Liver (tissue), 9 donors: Measurements from ENCODE around the gene ALS2CL. TPM values are rescaled to one million over a fixed set of nuclear protein-coding genes. Genes with fewer than 3 reads are reported as not detected.

Source experiments
- DNase-seq: peaks from one replicate; pipeline ENCODE4 v3.0.0-alpha.2; 2017; ENCODE audit warnings: low spot score
- H3K27ac ChIP-seq, 2 donors: one replicate each; pipeline ENCODE4 v1.7.0; 2013; ENCODE audit warnings: inconsistent platforms in 2 of 2, low read length in 2 of 2, control low read depth in 1 of 2, low read depth in 1 of 2, mild to moderate bottlenecking in 1 of 2
- H3K27me3 ChIP-seq, 4 donors: one replicate each; pipeline versions ENCODE4 v1.6.1 to v1.7.0; 2013; ENCODE audit warnings: low read length in 3 of 4, inconsistent platforms in 1 of 4, mild to moderate bottlenecking in 1 of 4, moderate library complexity in 1 of 4; ENCODE audit not compliant: control insufficient read depth in 4 of 4, insufficient read depth in 4 of 4
- H3K36me3 ChIP-seq, 4 donors: one replicate each; pipeline versions ENCODE4 v1.6.1 to v1.7.0; 2013; ENCODE audit warnings: low read length in 3 of 4, mild to moderate bottlenecking in 3 of 4, low read depth in 1 of 4, moderate library complexity in 1 of 4; ENCODE audit not compliant: control insufficient read depth in 4 of 4, insufficient read depth in 3 of 4
- H3K4me1 ChIP-seq, 4 donors: one replicate each; pipeline versions ENCODE4 v1.6.1 to v1.7.0; 2013; ENCODE audit warnings: low read length in 3 of 4, mild to moderate bottlenecking in 3 of 4, moderate library complexity in 1 of 4; ENCODE audit not compliant: control insufficient read depth in 4 of 4, insufficient read depth in 4 of 4
- H3K4me3 ChIP-seq, 3 donors: one replicate each; pipeline versions ENCODE4 v1.6.1 to v1.7.0; 2013; ENCODE audit warnings: low read length in 3 of 3, control low read depth in 1 of 3, low read depth in 1 of 3, mild to moderate bottlenecking in 1 of 3
- H3K9ac ChIP-seq, 2 donors: one replicate each; pipeline ENCODE4 v1.7.0; 2013; ENCODE audit warnings: low read length in 2 of 2, mild to moderate bottlenecking in 2 of 2, moderate library complexity in 2 of 2, control low read depth in 1 of 2, low read depth in 1 of 2
- H3K9me3 ChIP-seq, 4 donors: one replicate each; pipeline versions ENCODE4 v1.6.1 to v1.7.0; 2013; ENCODE audit warnings: low read length in 3 of 4; ENCODE audit not compliant: control insufficient read depth in 4 of 4
- EGR1 ChIP-seq, 2 donors: IDR thresholded peaks; 2 replicates each; pipeline ENCODE4 v1.6.1; 2016 to 2018; ENCODE audit warnings: antibody characterized with exemption in 2 of 2, low read depth in 2 of 2
- FOXA1 ChIP-seq: IDR thresholded peaks from 2 replicates; pipeline ENCODE4 v1.6.1; 2016; ENCODE audit warnings: antibody characterized with exemption
- FOXA2 ChIP-seq: IDR thresholded peaks from 2 replicates; pipeline ENCODE4 v1.6.1; 2016; ENCODE audit warnings: antibody characterized with exemption
- GABPA ChIP-seq, 2 donors: IDR thresholded peaks in 1 of 2; conservative IDR thresholded peaks in 1 of 2; 2 replicates each; pipeline ENCODE4 v1.6.1; 2016; ENCODE audit warnings: antibody characterized with exemption in 2 of 2, mild to moderate bottlenecking in 1 of 2, moderate library complexity in 1 of 2
- HNF4A ChIP-seq, 2 donors: conservative IDR thresholded peaks; 2 replicates each; pipeline ENCODE4 v1.6.1; 2016; ENCODE audit warnings: antibody characterized with exemption in 2 of 2, mild to moderate bottlenecking in 2 of 2
- HNF4G ChIP-seq: IDR thresholded peaks from 2 replicates; pipeline ENCODE4 v1.6.1; 2016; ENCODE audit warnings: antibody characterized with exemption
- JUND ChIP-seq, 2 donors: IDR thresholded peaks; 2 replicates each; pipeline ENCODE4 v1.6.1; 2016; ENCODE audit warnings: antibody characterized with exemption in 2 of 2
- NR2F2 ChIP-seq: IDR thresholded peaks from 2 replicates; pipeline ENCODE4 v1.6.1; 2016; ENCODE audit warnings: antibody characterized with exemption
- RAD21 ChIP-seq, 2 donors: IDR thresholded peaks; 2 replicates each; pipeline ENCODE4 v1.6.1; 2016; ENCODE audit warnings: antibody characterized with exemption in 2 of 2, mild to moderate bottlenecking in 2 of 2
- RXRA ChIP-seq, 2 donors: IDR thresholded peaks; 2 replicates each; pipeline ENCODE4 v1.6.1; 2017 to 2018; ENCODE audit warnings: antibody characterized with exemption in 2 of 2, mild to moderate bottlenecking in 1 of 2
- SP1 ChIP-seq: IDR thresholded peaks from 2 replicates; pipeline ENCODE4 v1.6.1; 2018; ENCODE audit warnings: antibody characterized with exemption, mild to moderate bottlenecking
- TAF1 ChIP-seq: conservative IDR thresholded peaks from 2 replicates; pipeline ENCODE4 v1.6.1; 2016; ENCODE audit warnings: antibody characterized with exemption, mild to moderate bottlenecking
- YY1 ChIP-seq: IDR thresholded peaks from 2 replicates; pipeline ENCODE4 v1.6.1; 2016; ENCODE audit warnings: antibody characterized with exemption, mild to moderate bottlenecking
- WGBS: extraction: QIAGEN DNeasy Blood & Tissue Kit; methylation state at CpG from one replicate; pipeline ENCODE4 v1.1.7; 2013; 5-methylcytosine and 5-hydroxymethylcytosine counted together
- polyA plus RNA-seq, 2 donors: library from polyadenylated mRNA; stranded (reverse) in 1 of 2; unstranded in 1 of 2; fragments of 200-250 nt in 1 of 2; fragments of >200 nt in 1 of 2; fragmentation: Nextera tagmentation in 1 of 2; extraction: Ambion mirVana in 1 of 2; gene quantifications; one replicate each; pipeline versions ENCODE4 v1.2.1 to v1.2.3, GENCODE V29; 2013 to 2015
- total RNA-seq, 2 donors: library from RNA; depleted of rRNA; stranded (reverse); fragments of >200 nt; gene quantifications; one replicate each; pipeline ENCODE4 v1.2.3, GENCODE V29; 2014
- TF ChIP-seq, protein P1 (sequence below): IDR thresholded peaks from 2 replicates; pipeline ENCODE4 v1.6.1; 2016; ENCODE audit warnings: antibody characterized with exemption
- TF ChIP-seq, protein P2 (sequence below): fragments of 150-350 bp; IDR thresholded peaks from 2 replicates; pipeline ENCODE4 v1.5.1; 2017; ENCODE audit warnings: improper control_type of control experiment, low read depth, low read length; ENCODE audit not compliant: missing input control
- TF ChIP-seq, protein P3 (sequence below): IDR thresholded peaks from 2 replicates; pipeline ENCODE4 v1.6.1; 2016; ENCODE audit warnings: antibody characterized with exemption, mild to moderate bottlenecking
- TF ChIP-seq, protein P4 (sequence below): IDR thresholded peaks from 2 replicates; pipeline ENCODE4 v1.6.1; 2016; ENCODE audit warnings: antibody characterized with exemption
- TF ChIP-seq, protein P5 (sequence below): IDR thresholded peaks from 2 replicates; pipeline ENCODE4 v1.6.1; 2016; ENCODE audit warnings: antibody characterized with exemption
- donor health status: healthy.
- donor health status: healthy.
- donor health status: healthy.
- donor health status: healthy.
- donor health status: healthy.

Gene ALS2CL
- total and polyA plus RNA-seq, 4 donors = 0.51 to 22.9 (median 5.7) TPM

DNA sequence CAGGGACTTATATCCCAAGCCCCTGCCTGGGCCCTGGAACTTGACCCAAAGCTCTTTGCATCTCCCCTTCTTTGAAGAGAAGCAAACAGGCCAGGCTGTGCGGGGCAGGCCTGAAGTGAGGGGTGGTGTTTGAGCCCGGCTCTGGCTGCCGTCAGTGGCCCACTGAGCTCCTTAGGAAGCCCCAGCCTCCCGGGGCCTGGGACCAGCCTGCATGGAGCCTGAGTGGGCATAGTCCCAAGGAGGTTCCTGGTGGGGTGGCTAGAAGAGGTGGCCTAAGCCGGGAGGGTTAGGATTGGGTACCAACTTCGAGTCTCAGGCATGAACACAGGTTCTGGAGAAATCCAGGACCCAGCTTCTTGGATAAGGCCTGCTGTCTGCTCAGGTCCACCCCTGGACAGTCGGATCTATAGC lies 14.1 kb upstream of the ALS2CL start:
- WGBS = 93% methylated on average over 7 of the region's 7 CpGs
- Histone ChIP-seq H3K4me1 (peaks cover 0 to 7% (median 3%) of the 10 kb centered on the region in 4 donors), H3K9ac (no peak overlapping the region), H3K36me3 (no peaks in the 10 kb centered on the region), H3K4me3 (no peak overlapping the region), H3K27me3 (no peaks in the 10 kb centered on the region), H3K9me3 (no peaks in the 10 kb centered on the region), H3K27ac (no peak overlapping the region)
- no peak for TF ChIP-seq TAF1
- no peak for TF ChIP-seq FOXA2
- no peak for TF ChIP-seq JUND (IDR thresholded peaks at IDR 0.05)
- no peak for TF ChIP-seq RXRA (IDR thresholded peaks at IDR 0.05)
- TF ChIP-seq SP1 = no peak
- TF ChIP-seq HNF4A (conservative IDR thresholded peaks at IDR 0.05) = no peak
- no peak for TF ChIP-seq NR2F2
- TF ChIP-seq, protein P1, sequence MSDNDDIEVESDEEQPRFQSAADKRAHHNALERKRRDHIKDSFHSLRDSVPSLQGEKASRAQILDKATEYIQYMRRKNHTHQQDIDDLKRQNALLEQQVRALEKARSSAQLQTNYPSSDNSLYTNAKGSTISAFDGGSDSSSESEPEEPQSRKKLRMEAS = no peak
- no peak for TF ChIP-seq HNF4G
- TF ChIP-seq, protein P2, sequence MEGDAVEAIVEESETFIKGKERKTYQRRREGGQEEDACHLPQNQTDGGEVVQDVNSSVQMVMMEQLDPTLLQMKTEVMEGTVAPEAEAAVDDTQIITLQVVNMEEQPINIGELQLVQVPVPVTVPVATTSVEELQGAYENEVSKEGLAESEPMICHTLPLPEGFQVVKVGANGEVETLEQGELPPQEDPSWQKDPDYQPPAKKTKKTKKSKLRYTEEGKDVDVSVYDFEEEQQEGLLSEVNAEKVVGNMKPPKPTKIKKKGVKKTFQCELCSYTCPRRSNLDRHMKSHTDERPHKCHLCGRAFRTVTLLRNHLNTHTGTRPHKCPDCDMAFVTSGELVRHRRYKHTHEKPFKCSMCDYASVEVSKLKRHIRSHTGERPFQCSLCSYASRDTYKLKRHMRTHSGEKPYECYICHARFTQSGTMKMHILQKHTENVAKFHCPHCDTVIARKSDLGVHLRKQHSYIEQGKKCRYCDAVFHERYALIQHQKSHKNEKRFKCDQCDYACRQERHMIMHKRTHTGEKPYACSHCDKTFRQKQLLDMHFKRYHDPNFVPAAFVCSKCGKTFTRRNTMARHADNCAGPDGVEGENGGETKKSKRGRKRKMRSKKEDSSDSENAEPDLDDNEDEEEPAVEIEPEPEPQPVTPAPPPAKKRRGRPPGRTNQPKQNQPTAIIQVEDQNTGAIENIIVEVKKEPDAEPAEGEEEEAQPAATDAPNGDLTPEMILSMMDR = no peak
- TF ChIP-seq YY1 = no peak
- TF ChIP-seq, protein P3, sequence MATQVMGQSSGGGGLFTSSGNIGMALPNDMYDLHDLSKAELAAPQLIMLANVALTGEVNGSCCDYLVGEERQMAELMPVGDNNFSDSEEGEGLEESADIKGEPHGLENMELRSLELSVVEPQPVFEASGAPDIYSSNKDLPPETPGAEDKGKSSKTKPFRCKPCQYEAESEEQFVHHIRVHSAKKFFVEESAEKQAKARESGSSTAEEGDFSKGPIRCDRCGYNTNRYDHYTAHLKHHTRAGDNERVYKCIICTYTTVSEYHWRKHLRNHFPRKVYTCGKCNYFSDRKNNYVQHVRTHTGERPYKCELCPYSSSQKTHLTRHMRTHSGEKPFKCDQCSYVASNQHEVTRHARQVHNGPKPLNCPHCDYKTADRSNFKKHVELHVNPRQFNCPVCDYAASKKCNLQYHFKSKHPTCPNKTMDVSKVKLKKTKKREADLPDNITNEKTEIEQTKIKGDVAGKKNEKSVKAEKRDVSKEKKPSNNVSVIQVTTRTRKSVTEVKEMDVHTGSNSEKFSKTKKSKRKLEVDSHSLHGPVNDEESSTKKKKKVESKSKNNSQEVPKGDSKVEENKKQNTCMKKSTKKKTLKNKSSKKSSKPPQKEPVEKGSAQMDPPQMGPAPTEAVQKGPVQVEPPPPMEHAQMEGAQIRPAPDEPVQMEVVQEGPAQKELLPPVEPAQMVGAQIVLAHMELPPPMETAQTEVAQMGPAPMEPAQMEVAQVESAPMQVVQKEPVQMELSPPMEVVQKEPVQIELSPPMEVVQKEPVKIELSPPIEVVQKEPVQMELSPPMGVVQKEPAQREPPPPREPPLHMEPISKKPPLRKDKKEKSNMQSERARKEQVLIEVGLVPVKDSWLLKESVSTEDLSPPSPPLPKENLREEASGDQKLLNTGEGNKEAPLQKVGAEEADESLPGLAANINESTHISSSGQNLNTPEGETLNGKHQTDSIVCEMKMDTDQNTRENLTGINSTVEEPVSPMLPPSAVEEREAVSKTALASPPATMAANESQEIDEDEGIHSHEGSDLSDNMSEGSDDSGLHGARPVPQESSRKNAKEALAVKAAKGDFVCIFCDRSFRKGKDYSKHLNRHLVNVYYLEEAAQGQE = no peak
- no peak for TF ChIP-seq RAD21 (IDR thresholded peaks at IDR 0.05)
- TF ChIP-seq GABPA (IDR thresholded peaks at IDR 0.05 in 1 of 2, conservative IDR thresholded peaks at IDR 0.05 in 1 of 2) = no peak
- TF ChIP-seq EGR1 (IDR thresholded peaks at IDR 0.05; ENCODE audit: low read depth in 2 of 2) = no peak
- TF ChIP-seq, protein P4, sequence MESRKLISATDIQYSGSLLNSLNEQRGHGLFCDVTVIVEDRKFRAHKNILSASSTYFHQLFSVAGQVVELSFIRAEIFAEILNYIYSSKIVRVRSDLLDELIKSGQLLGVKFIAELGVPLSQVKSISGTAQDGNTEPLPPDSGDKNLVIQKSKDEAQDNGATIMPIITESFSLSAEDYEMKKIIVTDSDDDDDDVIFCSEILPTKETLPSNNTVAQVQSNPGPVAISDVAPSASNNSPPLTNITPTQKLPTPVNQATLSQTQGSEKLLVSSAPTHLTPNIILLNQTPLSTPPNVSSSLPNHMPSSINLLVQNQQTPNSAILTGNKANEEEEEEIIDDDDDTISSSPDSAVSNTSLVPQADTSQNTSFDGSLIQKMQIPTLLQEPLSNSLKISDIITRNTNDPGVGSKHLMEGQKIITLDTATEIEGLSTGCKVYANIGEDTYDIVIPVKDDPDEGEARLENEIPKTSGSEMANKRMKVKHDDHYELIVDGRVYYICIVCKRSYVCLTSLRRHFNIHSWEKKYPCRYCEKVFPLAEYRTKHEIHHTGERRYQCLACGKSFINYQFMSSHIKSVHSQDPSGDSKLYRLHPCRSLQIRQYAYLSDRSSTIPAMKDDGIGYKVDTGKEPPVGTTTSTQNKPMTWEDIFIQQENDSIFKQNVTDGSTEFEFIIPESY = no peak
- no peak for TF ChIP-seq FOXA1
- TF ChIP-seq, protein P5, sequence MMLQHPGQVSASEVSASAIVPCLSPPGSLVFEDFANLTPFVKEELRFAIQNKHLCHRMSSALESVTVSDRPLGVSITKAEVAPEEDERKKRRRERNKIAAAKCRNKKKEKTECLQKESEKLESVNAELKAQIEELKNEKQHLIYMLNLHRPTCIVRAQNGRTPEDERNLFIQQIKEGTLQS = no peak
- DNase-seq = no peak
